ENCODE results near the gene ARMC7.

DNA sequence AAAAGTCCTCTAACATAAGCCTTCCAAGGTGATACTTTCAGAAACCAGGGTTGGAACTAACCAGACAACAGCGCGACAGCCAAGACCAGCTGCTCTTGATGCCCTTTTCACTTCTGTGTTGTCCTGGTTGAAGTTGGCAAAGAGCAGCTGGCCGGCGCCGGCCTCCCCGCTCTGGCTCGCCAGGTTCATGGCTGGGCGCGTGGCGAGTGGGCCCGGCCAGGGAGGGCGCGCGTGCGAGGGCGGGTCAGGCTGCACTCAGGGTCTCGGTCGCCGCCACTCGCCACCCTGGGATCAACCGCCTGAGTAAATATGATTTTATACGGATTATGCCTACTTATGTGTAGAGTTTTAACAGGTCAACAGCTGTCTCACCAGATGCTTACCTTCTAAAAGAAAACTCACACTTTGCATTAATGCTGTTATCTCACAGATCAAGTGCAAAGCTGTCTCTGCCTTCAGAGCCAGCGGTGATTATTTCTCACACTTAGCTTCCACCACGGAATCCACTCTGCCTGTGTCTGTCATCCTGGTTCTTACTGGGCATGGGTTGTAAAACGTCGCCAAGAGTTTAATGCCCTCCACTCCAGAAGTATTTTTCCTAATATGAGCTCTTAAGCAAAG, 49.2 kb upstream of the ARMC7 start:
- TF ChIP-seq POLR2A (IDR thresholded peaks at IDR 0.05; ENCODE audit: low read depth, low read length) (no peak), POLR2AphosphoS5 (IDR thresholded peaks at IDR 0.05; ENCODE audit: low read depth, low read length) (no peak)
